ENCODE data around the gene MSI2.

GRCh38 chr17:57400648-57401047 is 144.3 kb downstream of the MSI2 start:
- no peak for TF ChIP-seq CTCF (IDR thresholded peaks at IDR 0.05; ENCODE audit: insufficient read depth, low read length, poor library complexity, severe bottlenecking)
- TF ChIP-seq EZH2phosphoT487 (conservative IDR thresholded peaks at IDR 0.05; ENCODE audit: low read length): no peak

Measured in SU-DHL-6 (cell line).